ENCODE data around the gene CFAP45.

CFAP45 gene

GRCh38 chr1:159849626-159850366, 50.2 kb downstream of the CFAP45 start:
- no peak for TF ChIP-seq CTCF (conservative IDR thresholded peaks at IDR 0.05; ENCODE audit: low read length)
- no peak for DNase-seq (ENCODE audit: low read depth)
- no peak overlapping the region; the same call in 1 of the 2 replicates for H3K4me3 ChIP-seq (ENCODE audit: low read length)

- no peak for DNase-seq (ENCODE audit: low read depth)
- no peak overlapping the region for H3K4me3 ChIP-seq (ENCODE audit: low read length)
- TF ChIP-seq CTCF (conservative IDR thresholded peaks at IDR 0.05; ENCODE audit: low read length) = no peak
Observed at GRCh38 chr1:159848326-159848725, 51.6 kb downstream of the CFAP45 start.

GRCh38 chr1:159847231-159847630, 52.7 kb downstream of the CFAP45 start:
- H3K4me3 ChIP-seq (ENCODE audit: low read length) = no peak overlapping the region
- no peak for DNase-seq (ENCODE audit: low read depth)
- TF ChIP-seq CTCF (conservative IDR thresholded peaks at IDR 0.05; ENCODE audit: low read length) = no peak

- no peak overlapping the region for H3K4me3 ChIP-seq (ENCODE audit: low read length)
- DNase-seq (ENCODE audit: low read depth) = no peak
- no peak for TF ChIP-seq CTCF (conservative IDR thresholded peaks at IDR 0.05; ENCODE audit: low read length)
Observed at GRCh38 chr1:159845751-159846629, 54.0 kb downstream of the CFAP45 start.

- no peak for DNase-seq (ENCODE audit: low read depth)
- TF ChIP-seq CTCF (conservative IDR thresholded peaks at IDR 0.05; ENCODE audit: low read length) = no peak
- H3K4me3 ChIP-seq (ENCODE audit: low read length) = no peak overlapping the region
Observed at GRCh38 chr1:159843459-159843858, 56.5 kb downstream of the CFAP45 start.

GRCh38 chr1:159841749-159842148, 58.2 kb downstream of the CFAP45 start:
- no peak for TF ChIP-seq CTCF (conservative IDR thresholded peaks at IDR 0.05; ENCODE audit: low read length)
- H3K4me3 ChIP-seq (ENCODE audit: low read length) = no peak overlapping the region
- DNase-seq (ENCODE audit: low read depth) = no peak

All from AG10803 (cell line).